Measurements from ENCODE around the gene LOXL3. TPM values are rescaled to one million over a fixed set of nuclear protein-coding genes. Genes with fewer than 3 reads are reported as not detected.

The LOXL3 gene
- polyA plus RNA-seq (ENCODE audit: insufficient read length): 7.8 TPM

DNA sequence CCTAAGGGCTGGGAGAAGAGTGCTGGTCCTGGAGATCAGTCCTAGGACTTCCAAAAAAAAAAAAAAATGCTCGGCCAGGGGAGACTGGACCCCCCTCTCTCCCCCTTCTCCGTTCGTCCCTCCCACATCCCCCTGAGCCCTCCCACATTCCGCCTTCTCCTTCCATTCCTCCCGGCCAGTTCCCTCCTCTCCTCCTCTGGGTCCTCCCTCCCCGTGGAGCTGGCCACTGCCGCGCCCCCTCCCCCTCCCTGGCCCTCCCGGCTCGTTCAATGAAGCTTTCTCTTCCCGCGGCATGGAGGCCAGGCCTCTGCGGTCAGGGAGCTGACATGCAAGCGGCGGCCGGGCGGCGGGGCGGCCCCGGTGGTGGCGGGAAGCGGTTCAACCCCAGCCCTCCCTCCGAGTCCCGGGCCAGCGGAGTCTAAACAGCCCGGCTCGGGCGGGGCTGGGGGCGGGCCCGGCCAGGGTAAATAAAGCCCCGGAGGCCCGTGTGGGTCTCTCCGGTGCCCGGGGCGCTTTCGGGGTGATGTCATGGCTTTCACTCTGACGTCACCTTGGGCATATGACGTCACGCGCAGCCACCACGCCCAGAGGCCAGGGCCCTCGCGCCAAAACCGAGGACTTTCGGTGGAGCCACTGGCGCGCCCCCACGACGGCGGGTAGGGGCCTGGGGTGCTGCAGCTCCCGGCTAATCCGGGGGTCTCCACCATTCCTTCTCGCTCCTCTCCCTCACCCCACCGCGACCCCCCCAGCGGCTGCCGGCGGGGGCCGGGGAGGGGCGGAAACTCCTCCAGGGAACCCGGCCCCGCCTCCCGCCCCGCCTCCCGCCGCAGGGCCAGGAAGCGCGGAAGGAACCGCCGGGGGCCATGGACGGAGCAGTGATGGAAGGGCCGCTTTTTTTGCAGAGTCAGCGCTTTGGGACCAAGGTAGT is at the start of gene LOXL3, which contains the start of gene DOK1:
Gene LOXL3 (minus strand): TSS at position 51 of the 928 bp plus-strand sequence. CDS start 1,308 bp downstream, outside the sequence.
Gene DOK1 (plus strand): TSS at position 829 of the 928 bp plus-strand sequence. CDS start 35 bp downstream, at position 864.
- peak; percentile 88 for DNase-seq

DNA sequence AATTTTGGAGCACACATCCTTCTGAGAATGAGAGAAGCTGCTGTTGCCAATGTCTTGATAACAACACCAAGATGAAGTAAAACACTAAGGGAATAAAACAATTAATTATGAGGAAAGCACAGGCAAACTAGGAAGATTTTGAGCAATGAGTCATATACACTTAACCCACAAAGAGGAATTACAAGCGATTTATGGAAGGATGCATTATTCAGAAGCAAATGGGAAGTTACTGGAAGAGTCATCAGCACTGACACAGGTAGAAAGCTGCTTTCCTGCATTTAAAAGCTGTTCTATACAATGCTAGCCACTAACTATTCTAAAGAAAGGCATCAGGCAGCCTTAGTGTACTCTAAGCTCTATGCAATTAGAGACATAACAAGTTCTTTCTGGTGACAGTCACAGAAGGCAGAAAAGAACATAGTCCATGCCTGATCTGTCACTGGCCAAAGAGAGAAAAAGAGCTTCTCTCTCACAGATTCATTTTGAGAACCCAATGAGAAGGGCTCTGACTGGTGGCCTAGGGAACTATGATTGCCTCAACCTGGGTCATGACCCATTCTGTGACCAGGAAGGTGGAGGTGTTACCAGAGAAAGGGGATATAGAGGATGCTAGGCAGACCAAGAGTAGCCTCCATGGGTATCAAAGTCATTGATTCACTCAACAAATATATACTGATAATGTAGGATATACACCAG is 49.0 kb upstream of the LOXL3 start:
- no peak for DNase-seq

GRCh38 chr2:74599676-74600075 is 45.9 kb upstream of the LOXL3 start:
- DNase-seq: no peak

- no peak for DNase-seq
These were observed 43.7 kb upstream of the LOXL3 start for GRCh38 chr2:74597410-74597809.

DNA sequence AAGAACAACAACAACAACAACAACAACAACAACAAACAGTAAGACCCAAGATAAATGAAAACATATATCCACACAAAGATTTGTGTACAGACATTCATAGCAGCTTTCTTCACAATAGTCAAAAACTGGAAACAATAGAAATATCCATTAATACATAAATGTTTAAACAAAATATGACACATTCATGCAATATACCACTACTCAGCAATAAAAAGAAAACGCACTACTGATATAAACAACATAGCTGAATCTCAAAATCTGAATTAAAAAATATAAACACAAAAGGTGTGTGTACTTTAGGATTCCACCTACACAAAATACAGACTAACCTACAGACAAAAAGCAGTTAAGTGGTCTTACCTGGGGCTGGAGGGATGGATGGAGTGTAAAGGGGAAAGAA is 42.8 kb upstream of the LOXL3 start:
- no peak for DNase-seq

DNA sequence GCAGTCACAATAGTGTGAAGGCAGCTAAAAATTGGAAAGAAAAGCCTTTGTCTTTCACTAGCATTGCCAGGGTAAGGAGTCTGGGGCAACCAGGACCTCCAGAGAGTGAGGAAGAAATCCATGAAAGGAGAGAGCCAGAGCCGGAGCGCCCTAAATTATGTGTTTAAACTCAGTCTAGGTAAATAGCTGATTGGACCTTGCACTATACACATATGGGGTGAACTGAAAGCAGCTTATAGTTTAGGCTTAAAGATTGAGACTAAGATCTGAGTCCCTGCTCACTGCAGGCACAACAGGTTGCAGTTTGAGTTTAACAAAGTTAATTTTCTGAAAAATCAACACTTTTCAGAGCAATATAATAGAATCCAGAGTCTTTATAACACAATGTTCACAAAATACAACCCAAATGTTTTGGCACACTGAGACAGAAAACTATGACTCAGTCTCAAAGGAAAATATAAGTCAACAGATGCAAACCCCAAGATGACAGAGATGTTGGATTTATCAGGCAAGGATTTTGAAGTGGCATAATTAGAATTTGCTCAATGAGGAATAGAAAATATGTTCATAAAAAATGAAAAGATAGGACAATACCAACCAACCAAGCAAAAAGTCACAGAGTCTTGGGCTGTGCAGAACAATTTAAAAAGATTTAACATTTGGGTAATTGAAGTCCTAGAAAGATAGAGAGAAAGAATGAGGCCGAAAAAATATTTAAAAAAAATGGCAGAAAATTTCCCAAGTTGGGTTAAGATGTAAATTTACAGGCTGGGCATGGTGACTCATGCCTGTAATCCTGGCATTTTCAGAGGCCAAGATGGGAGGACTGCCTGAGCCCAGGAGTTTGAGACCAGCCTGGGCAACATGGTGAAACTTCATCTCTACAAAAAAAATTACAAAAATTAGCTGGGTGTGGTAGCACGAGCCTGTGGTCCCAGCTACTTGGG is 40.4 kb upstream of the LOXL3 start:
- DNase-seq: no peak

DNA sequence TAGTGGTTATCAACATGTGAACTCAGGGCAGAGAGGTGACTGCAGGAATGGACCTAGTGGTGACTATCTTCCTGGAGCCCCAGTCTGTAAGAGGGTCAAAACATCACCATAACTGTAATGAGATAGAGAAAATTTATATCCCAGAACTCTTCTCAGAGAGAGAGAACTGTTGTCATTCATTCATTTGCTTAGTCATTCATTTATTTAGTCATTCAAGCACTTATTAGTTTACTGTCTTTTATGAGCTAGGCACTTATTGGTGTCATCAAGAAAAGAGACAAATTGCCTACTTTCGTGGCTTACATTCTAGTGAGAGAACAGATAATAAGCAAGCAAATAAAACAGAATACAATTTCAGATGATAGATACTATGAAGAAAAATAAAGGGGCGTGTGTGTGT is 34.9 kb upstream of the LOXL3 start:
- no peak for DNase-seq

- DNase-seq: peak; percentile 73
These were observed 34.0 kb upstream of the LOXL3 start for GRCh38 chr2:74587664-74588277.

- DNase-seq: no peak
These were observed 31.9 kb upstream of the LOXL3 start for GRCh38 chr2:74585406-74586185.

- DNase-seq: no peak
These were observed 30.4 kb upstream of the LOXL3 start for GRCh38 chr2:74584088-74584645.

GRCh38 chr2:74583504-74583903 is 29.8 kb upstream of the LOXL3 start:
- DNase-seq: no peak

DNA sequence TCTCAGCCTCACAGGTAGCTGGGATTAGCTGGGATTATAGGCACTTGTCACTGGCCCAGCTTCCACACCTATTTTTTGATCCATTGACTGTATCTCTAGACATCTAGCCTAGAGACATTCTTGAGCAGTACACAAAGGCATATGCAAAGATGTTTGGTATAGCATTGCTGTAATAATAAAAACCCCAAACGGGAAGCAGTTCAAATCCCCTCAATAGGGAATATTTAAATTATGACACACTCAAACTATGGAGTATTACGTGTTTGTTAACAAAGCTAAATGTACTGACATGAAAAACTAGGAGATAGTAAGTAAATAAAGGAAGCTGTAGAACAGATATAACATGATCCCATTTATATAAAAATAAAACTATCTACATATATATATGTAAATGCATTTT is 28.4 kb upstream of the LOXL3 start:
- no peak for DNase-seq

GRCh38 chr2:74581463-74581862 is 27.7 kb upstream of the LOXL3 start:
- DNase-seq: no peak

DNA sequence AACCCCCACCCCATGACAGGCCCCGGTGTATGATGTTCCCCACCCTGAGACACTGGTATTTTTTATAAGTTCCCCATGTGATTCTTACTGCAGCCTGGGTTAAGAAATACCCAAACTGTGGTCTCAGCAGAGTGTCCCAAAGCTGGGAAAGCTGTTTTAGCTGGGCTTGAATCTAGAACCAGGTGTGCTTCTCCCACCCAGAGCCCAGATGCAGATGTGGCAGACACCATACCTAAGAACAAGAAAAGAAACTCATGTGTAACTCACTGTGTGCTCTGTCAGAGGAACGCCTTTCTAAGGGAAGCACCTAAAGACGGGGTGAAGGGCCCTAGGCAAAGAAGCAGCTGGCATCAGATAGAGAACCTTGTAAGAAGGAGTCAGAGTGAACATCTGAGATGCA is 24.7 kb upstream of the LOXL3 start:
- no peak for DNase-seq

DNA sequence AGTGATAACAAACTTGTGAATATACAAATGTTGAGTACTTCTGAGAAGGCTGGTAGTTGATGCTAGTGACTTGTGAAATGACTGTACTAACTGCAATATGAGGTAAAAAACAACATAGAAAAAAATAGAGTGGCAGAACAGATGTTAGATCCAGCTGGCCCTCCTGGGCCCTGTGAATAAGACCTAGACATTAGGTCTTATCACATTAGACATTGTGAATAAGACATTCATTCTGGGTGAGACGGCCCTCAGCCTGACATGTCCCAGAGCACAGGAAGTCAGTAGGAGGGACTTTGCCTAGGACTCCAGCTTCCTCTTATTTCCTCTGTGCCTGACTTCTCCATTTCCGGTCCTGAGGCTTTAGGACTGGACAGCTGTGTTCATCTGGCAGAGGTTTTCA is 23.7 kb upstream of the LOXL3 start:
- DNase-seq: no peak

- no peak for DNase-seq
These were observed 23.1 kb upstream of the LOXL3 start for GRCh38 chr2:74576863-74577229.

- no peak for DNase-seq
These were observed 22.6 kb upstream of the LOXL3 start for GRCh38 chr2:74576211-74576862.

DNA sequence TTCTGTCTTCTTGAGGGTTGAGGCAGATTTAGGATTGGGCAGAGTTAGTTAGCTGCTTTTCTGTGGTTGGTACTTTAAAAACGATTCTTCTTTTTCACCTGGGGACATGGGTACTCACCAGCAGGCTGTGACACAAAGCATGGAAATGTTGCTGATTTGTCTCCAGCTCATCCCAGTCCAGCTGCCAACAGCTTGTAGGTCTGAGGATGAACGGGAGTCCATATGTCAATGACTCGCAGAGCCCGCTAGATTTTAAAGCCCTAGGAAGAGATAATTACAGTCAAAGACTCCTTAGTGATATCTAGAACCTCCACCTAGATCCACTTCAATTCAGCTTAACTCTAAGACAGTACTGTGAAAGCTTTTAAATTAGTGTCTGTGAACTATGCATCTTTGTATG is 21.6 kb upstream of the LOXL3 start:
- no peak for DNase-seq

GRCh38 chr2:74573747-74574562 is 20.2 kb upstream of the LOXL3 start:
- DNase-seq: no peak

Data from hindlimb muscle (tissue), 1 donor.